ENCODE results near the gene CENATAC.

Gene CENATAC

DNA sequence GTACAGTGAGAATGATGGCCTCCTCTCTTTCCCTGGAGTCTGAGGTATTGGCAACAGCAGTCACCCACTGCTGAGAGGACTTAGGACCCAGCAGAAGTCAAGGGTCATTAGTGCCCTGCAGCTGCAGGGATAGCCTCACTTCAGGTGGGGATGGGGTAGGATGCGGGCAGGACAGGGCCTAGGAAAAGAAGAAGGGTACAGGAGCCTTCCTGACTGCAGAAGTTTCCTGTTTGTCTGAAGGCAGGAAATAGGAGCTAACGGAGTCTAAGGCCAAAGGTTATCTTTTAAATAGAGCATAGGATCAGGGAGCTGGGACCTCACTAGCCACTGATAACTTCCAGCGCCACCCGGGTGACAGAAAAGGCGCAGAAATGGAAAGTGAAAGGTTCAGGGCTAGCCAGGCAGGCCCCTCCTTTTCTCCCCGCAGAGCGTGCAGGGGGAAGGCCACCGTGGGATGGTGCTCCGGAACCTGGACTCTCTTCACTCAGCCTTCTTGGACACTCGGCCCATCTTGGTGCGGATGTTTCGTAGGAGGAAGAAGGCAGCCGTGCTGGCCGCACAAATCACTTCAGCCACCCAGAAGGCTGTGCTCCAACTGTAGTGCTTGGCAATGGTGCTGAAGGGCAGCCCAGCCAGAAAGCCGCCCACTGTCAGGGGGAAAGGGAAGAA, 26.6 kb downstream of the CENATAC start:
- H3K4me3 ChIP-seq (ENCODE audit: low read depth, low read length), result no peak overlapping the region
- no peak for DNase-seq (ENCODE audit: low read depth)
- no peak for TF ChIP-seq CTCF (IDR thresholded peaks at IDR 0.05; ENCODE audit: insufficient read depth, low read depth, low read length, missing control alignments)

DNA sequence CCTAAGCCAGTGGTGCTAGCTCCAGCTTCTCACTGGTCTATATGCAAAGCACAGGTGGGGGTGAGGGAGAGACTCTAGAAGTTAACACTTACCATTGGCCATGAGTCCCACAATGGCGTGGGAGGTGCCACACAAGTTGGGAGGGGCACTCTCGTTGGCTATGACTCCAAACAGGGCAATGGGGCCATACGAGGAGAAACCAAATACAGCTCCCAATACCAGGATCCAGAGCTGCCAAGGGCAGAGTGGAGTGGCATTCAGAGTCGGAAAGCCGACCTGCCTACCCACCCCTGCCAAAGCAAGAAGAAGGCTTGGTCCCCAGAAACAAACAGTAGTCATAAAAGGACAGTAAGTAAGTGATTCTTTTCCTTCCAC, 27.1 kb downstream of the CENATAC start:
- no peak for DNase-seq (ENCODE audit: low read depth)
- TF ChIP-seq CTCF (IDR thresholded peaks at IDR 0.05; ENCODE audit: insufficient read depth, low read depth, low read length, missing control alignments), result no peak
- no peak overlapping the region for H3K4me3 ChIP-seq (ENCODE audit: low read depth, low read length)

DNA sequence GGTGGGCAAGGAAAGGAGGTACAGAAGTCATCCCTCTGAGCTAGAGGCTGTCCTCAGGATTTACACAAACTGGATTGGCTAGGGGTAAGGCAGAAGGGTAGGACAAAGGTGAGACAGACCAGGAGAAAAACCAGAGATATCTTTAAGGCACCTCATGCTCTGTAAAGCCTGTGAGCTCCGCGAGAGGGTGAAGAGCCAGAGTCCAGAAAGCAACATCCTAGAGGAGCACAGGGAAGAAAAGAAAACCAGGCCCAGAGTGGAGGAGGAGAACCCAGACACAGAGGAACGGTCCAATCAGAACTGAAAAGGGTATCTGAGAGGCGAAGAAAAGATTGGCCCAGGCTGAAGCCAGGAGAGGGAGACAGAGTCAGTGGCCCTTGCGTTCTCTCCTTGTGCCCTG, 27.6 kb downstream of the CENATAC start:
- no peak for TF ChIP-seq CTCF (IDR thresholded peaks at IDR 0.05; ENCODE audit: insufficient read depth, low read depth, low read length, missing control alignments)
- no peak for DNase-seq (ENCODE audit: low read depth)
- H3K4me3 ChIP-seq (ENCODE audit: low read depth, low read length), result no peak overlapping the region

DNA sequence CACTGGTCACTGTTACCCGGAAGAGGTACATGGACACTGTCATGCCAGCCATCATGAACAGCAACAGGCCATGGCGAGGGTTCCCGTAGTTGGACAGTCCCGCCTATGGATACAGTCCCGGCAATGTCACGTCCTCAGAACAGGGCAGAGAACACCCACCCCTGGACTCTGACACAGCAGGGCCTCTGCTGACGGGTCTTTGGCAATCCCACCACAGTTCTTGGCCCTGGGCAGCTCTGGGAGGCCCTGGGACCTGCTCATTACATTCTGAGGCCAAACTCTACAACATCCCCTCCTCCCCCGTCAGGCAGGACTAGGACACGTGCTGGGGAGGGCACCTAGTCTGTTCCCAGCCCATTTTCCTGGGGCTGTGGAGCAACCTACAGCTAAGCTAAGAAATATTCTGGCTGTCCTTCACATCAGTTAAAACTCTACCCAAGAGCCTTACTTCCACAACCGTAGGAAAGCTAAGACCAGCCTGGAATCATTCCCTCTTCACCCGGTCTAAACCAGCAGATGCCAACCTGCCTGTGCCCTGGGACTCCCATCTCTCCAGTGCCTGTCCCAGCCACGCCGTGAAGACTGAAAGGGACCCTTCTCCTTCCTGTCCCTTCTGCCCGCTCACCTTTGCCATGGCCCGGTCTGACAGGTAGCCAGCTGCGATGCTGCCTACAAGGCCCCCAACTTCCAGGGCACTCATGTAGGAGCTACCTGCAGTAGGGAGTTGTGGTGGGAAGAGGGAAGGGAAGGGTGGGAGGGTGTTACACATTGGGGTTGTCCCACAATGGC, 28.2 kb downstream of the CENATAC start:
- H3K4me3 ChIP-seq (ENCODE audit: low read depth, low read length), result no peak overlapping the region

DNA sequence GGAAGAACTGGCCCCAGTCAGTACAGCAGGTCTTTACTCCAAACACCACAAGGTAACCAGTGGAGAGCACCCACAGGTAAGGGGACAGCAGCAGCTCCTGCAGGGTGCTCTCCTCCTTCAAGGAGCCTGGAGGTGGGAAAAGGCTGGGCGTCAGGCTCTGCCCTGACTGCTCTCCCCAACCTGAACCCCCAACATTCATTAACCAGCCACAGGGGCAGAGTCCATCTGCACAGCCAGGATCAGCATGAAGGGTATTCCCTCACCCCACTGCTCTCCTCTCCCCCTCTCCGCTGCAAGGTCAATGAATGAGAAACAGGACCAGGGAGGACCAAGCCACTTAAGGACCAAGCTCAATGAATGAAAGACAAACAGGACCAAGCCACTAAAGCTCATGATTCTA, 29.0 kb downstream of the CENATAC start:
- no peak overlapping the region for H3K4me3 ChIP-seq (ENCODE audit: low read depth, low read length)

More for the DNA sequence above, 28.2 kb downstream of the CENATAC start:
- TF ChIP-seq CTCF (IDR thresholded peaks at IDR 0.05; ENCODE audit: insufficient read depth, low read depth, low read length, missing control alignments), result no peak
- DNase-seq (ENCODE audit: low read depth), result no peak

DNA sequence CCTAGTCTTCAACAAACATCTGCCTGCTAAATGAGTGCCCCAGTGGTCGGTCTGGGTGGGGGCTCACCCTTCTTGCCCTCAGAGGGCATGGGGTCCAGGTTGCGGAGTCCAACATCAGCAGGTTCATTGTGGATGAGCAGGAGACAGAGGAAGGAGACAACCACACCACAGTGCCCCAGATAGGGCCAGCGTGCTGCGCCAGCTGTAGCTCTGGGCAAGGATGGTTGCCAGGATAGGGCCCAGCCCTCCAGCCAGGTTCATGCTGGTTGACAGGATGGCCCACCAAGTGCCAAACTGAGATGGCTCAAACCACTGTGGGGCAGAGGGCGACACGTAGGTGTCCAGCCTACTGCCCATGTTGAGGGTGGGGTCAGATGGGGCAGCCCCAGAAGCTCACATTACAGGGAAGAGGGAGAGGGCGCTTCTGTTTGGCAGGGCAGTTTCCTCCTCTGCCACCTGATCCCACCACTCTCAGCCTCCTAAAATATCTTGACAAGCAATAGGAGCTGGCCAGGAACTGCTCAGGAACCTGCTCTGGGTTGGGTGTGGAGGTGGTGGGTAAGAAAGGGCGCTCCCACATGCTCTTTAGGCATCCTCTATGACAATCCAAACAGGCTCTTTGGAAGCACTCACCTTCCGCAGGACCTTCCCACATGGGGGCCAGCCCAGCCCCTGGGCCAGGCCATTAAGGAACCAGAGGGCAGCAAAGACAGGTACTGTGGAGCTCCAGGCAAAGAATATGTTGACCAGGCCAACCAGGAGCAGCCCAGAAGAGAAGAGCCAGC, 29.8 kb downstream of the CENATAC start:
- H3K4me3 ChIP-seq (ENCODE audit: low read depth, low read length), result no peak overlapping the region
- no peak for TF ChIP-seq CTCF (IDR thresholded peaks at IDR 0.05; ENCODE audit: insufficient read depth, low read depth, low read length, missing control alignments)
- no peak for DNase-seq (ENCODE audit: low read depth)

More for the DNA sequence above, 29.0 kb downstream of the CENATAC start:
- no peak for TF ChIP-seq CTCF (IDR thresholded peaks at IDR 0.05; ENCODE audit: insufficient read depth, low read depth, low read length, missing control alignments)
- DNase-seq (ENCODE audit: low read depth), result no peak

Data from GM12865 (cell line).